ENCODE results near the gene VRK1.

Gene VRK1

DNA sequence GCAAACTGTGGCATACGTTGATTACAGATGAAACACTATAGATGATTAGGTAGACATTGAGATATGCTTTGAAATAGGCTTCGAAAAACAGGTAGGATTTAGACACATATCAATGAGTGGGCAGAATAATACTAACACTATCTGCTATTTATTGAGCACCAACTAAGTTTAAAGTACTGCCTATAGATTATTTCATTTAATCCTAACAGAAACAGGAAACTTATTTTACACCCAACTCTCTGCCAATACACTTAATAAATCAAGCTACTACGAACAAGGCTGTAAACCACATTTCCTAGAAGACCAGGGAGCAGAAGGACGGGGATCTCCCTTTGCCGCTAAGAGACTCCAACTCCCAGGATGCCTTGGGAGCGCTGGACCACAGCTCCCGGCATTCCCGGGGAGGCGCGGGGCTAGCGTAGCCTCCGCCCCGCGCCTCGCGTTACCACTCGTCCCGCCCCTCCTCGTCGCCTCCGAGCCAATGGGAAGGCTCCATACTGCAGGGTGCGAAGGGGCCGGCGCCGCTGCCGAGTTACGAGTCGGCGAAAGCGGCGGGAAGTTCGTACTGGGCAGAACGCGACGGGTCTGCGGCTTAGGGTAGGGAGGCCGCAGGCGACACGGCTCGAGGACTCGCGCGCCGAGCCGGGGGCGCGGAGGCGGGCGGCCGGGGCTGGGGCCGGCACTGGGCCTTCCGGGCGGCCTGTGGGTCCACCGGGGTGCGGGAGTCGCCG lies at the start of gene VRK1:
VRK1 (plus strand) TSS at position 532 of the 731 bp plus-strand sequence. CDS start 36,090 bp downstream, outside the sequence.
- DNase-seq (ENCODE audit: low read depth) = peak; percentile 96
- peak; percentile 31; the same call in 1 of the 2 replicates for TF ChIP-seq MYC (IDR thresholded peaks at IDR 0.05; ENCODE audit: low read depth, low read length)
- TF ChIP-seq CTCF (IDR thresholded peaks at IDR 0.05; ENCODE audit: low read depth, low read length) = no peak
- peak; percentile 77 for TF ChIP-seq POLR2A (IDR thresholded peaks at IDR 0.05; ENCODE audit: extremely low read depth, insufficient read length)
- TF ChIP-seq MAX (IDR thresholded peaks at IDR 0.05; ENCODE audit: low read depth, low read length) = peak; percentile 54; the same call in 1 of the 2 replicates
- peak within 1 kb of the TSS; percentile 89 for H3K4me3 ChIP-seq (ENCODE audit: low read depth, low read length)

DNA sequence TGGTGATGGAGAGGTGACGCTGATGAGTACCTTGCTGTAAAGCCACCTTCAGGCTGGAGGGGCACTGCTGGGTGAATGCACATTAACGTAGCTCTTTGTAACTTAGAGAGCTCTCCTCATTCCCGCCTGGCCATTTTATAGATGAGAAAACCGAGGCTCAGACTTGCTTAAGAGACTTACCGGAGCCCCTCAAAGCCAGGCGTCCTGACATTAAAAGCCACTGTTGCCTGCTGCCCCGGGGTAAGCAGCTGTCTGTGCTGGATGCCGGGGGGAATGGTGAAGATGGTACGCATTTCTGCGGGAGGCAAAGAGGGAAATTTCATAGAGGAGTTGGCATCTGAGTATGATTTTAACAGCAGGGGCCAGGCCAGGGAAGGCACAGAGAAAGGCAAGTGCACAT lies 49.6 kb upstream of the VRK1 start:
- no peak overlapping the region for H3K4me3 ChIP-seq (ENCODE audit: low read depth, low read length)
- TF ChIP-seq CTCF (IDR thresholded peaks at IDR 0.05; ENCODE audit: low read depth, low read length) = no peak
- TF ChIP-seq MAX (IDR thresholded peaks at IDR 0.05; ENCODE audit: low read depth, low read length) = no peak
- TF ChIP-seq MYC (IDR thresholded peaks at IDR 0.05; ENCODE audit: low read depth, low read length) = no peak
- TF ChIP-seq POLR2A (IDR thresholded peaks at IDR 0.05; ENCODE audit: extremely low read depth, insufficient read length) = no peak
- DNase-seq (ENCODE audit: low read depth) = no peak

GRCh38 chr14:96748362-96748761 lies 48.8 kb upstream of the VRK1 start:
- TF ChIP-seq MYC (IDR thresholded peaks at IDR 0.05; ENCODE audit: low read depth, low read length) = no peak
- TF ChIP-seq MAX (IDR thresholded peaks at IDR 0.05; ENCODE audit: low read depth, low read length) = no peak
- no peak for TF ChIP-seq CTCF (IDR thresholded peaks at IDR 0.05; ENCODE audit: low read depth, low read length)
- no peak for TF ChIP-seq POLR2A (IDR thresholded peaks at IDR 0.05; ENCODE audit: extremely low read depth, insufficient read length)
- no peak overlapping the region for H3K4me3 ChIP-seq (ENCODE audit: low read depth, low read length)
- no peak for DNase-seq (ENCODE audit: low read depth)

DNA sequence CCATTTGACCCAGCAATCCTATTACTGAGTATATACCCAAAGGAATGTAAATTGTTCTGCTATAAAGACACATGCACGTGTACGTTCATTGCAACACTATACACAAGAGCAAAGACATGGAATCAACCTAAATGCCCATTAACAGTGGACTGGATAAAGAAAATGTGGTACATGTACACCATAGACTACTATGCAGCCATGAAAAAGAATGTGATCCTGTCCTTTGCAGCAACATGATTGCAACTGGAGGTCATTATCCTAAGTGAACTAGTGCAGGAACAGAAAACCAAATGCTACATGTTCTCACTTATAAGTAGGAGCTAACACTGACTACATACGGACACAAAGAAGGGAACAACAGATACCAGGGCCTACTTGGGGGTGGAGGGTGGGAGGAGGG lies 45.7 kb upstream of the VRK1 start:
- TF ChIP-seq MYC (IDR thresholded peaks at IDR 0.05; ENCODE audit: low read depth, low read length) = no peak
- DNase-seq (ENCODE audit: low read depth) = no peak
- H3K4me3 ChIP-seq (ENCODE audit: low read depth, low read length) = no peak overlapping the region

- TF ChIP-seq MAX (IDR thresholded peaks at IDR 0.05; ENCODE audit: low read depth, low read length) (no peak), CTCF (IDR thresholded peaks at IDR 0.05; ENCODE audit: low read depth, low read length) (no peak), POLR2A (IDR thresholded peaks at IDR 0.05; ENCODE audit: extremely low read depth, insufficient read length) (no peak), MYC (IDR thresholded peaks at IDR 0.05; ENCODE audit: low read depth, low read length) (no peak)
- no peak overlapping the region for H3K4me3 ChIP-seq (ENCODE audit: low read depth, low read length)
- no peak for DNase-seq (ENCODE audit: low read depth)
Measured at GRCh38 chr14:96752125-96752524, 45.1 kb upstream of the VRK1 start.

- no peak overlapping the region for H3K4me3 ChIP-seq (ENCODE audit: low read depth, low read length)
- TF ChIP-seq MYC (IDR thresholded peaks at IDR 0.05; ENCODE audit: low read depth, low read length) = no peak
- no peak for TF ChIP-seq POLR2A (IDR thresholded peaks at IDR 0.05; ENCODE audit: extremely low read depth, insufficient read length)
- TF ChIP-seq CTCF (IDR thresholded peaks at IDR 0.05; ENCODE audit: low read depth, low read length) = no peak
- no peak for TF ChIP-seq MAX (IDR thresholded peaks at IDR 0.05; ENCODE audit: low read depth, low read length)
- DNase-seq (ENCODE audit: low read depth) = peak; percentile 91
Measured at GRCh38 chr14:96752594-96752993, 44.6 kb upstream of the VRK1 start.
